ENCODE data around the gene PLCD1.

Gene PLCD1

DNA sequence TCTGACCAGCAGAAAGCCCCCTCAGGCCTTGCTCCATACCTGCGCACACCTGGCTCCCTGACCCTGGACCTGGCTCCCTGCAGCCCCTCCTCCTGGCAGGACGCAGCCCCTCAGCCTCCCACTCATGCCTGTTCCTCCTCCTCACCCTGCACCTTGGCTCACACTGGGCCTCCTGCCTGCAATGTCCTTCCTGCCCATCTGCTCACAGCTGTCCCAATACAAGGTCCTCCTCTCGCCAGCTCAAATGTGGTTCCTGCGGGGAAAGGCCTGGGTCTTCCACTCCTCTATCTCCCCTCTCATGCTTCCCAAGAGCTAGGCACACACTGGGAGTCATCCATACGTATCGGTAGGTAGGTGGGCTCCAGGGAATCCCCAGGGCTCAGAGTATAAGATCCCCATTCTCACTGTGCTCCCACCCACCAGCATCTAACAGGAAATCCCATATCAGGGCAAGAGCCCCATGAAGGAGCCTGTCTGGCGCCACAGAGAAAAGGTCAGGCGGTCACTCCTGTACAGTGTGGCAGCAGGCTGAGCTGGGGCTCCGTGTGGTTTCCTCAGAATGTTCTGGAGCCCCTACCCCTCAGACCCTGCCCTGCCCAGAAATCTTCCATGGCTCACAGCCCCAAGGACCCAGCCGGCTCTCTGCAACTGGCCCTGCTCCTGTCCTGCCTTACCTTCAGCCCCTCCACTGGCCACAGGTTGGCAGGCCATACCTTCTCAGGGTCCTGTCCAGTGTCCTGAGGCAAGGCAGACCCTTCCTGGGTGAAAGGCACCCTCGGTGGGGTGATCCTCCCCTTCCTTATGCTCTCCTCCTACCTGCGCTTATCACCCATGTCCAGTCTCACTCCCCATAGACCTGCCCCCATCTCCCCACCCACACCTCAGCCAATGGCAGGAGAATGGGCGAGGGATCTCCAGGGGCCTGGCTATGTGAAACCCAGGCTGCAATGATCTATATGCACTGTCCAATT lies 10.9 kb downstream of the PLCD1 start:
- TF ChIP-seq, protein P1, sequence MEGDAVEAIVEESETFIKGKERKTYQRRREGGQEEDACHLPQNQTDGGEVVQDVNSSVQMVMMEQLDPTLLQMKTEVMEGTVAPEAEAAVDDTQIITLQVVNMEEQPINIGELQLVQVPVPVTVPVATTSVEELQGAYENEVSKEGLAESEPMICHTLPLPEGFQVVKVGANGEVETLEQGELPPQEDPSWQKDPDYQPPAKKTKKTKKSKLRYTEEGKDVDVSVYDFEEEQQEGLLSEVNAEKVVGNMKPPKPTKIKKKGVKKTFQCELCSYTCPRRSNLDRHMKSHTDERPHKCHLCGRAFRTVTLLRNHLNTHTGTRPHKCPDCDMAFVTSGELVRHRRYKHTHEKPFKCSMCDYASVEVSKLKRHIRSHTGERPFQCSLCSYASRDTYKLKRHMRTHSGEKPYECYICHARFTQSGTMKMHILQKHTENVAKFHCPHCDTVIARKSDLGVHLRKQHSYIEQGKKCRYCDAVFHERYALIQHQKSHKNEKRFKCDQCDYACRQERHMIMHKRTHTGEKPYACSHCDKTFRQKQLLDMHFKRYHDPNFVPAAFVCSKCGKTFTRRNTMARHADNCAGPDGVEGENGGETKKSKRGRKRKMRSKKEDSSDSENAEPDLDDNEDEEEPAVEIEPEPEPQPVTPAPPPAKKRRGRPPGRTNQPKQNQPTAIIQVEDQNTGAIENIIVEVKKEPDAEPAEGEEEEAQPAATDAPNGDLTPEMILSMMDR (IDR thresholded peaks at IDR 0.05; ENCODE audit: low read depth, low read length, missing control alignments) = no peak

DNA sequence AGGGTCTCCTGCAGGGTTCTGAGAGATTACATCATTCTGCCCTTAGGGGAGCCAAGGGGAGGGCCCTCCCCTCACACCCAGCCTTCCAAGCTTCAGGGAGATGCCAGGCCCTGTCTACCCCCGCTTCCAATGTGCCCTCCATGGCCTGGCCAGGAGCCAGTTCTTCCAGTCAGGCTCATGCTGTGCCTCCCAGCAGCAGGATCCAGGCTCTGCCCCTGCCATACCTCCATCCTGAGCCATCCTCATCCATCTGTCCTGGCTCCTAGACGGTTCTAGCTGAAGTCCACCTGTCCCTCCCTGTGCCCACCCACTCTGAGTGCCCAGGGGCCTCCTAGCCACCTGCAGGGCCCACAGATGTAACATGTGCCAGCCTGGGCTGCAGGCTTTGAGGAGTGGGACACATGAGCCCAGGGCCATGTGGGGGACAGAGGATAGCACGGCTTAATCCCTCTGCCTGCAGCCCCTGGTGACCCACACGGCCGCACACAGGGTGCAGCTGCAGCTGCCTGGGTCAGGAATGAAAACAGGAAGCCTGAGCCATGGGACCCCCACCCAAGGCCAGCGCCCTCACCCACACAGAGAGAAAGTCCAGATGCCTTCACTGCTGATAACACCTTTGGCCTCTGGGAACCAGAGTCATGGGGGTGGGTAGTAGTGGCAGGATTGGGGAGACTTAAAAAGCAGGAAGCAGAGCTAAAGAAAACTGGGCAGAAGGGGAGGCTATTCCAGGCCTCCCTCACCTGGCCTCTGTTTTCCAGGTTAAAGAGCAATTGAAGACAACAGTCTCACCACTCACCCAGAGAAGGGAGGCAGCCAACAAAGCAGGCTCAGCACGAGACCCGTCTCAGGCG lies 11.8 kb downstream of the PLCD1 start:
- DNase-seq (ENCODE audit: low read depth) = no peak
- TF ChIP-seq, protein P1 (IDR thresholded peaks at IDR 0.05; ENCODE audit: low read depth, low read length, missing control alignments) = no peak
- no peak overlapping the region for H3K4me3 ChIP-seq (ENCODE audit: low read depth, low read length)

More for the DNA sequence above, 10.9 kb downstream of the PLCD1 start:
- no peak overlapping the region for H3K4me3 ChIP-seq (ENCODE audit: low read depth, low read length)
- no peak for DNase-seq (ENCODE audit: low read depth)

DNA sequence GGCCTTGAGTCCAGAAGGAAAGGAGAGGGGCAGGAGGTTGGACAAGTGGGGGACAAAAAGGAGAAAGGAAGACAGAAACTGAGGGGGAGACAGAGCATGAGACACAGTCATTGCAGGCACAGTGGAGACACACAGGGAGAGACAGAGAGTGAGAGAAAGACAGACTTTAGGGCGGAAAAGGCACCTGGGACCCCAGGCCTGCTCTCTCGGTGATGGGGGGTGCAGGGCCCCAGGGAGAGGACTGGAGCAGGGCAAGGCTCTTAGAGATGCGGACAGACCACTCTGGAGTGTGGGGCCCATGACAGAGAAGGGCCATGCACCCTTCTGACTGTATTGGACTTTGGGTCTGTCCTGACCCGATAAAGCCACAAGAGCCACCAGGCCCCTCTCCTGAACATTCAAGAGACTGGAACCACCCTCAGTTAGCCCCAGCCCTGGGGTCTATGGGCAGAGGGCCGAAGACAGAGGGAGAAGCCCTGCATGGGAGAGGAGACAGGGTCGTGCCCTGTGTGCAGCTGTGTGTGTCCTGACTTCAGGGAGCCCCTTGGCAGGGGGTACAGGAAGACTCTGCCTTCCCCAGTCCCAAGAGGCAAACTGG lies 12.5 kb downstream of the PLCD1 start:
- TF ChIP-seq, protein P1 (IDR thresholded peaks at IDR 0.05; ENCODE audit: low read depth, low read length, missing control alignments) = no peak
- H3K4me3 ChIP-seq (ENCODE audit: low read depth, low read length) = no peak overlapping the region
- no peak for DNase-seq (ENCODE audit: low read depth)

DNA sequence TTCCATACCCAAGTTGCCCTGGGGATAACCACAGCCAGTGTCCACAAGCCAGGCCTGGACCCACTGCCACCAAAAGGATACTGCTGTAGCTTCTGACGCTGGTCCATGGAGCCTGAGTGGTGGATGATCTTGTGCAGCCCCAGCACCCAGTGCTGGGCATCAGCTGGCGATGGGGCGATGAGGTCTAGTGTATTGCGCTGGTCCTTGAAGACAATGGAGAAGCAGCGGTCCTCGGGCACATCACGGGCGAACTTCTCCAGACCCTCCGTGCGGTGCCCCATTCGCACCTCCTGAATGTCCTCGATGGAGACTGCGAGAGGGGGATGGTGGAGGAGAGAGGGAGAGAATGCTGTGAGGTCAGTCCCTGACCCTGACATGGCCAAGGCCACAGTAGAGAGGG lies 13.0 kb downstream of the PLCD1 start:
- no peak for DNase-seq (ENCODE audit: low read depth)
- no peak overlapping the region for H3K4me3 ChIP-seq (ENCODE audit: low read depth, low read length)
- TF ChIP-seq, protein P1 (IDR thresholded peaks at IDR 0.05; ENCODE audit: low read depth, low read length, missing control alignments) = no peak

DNA sequence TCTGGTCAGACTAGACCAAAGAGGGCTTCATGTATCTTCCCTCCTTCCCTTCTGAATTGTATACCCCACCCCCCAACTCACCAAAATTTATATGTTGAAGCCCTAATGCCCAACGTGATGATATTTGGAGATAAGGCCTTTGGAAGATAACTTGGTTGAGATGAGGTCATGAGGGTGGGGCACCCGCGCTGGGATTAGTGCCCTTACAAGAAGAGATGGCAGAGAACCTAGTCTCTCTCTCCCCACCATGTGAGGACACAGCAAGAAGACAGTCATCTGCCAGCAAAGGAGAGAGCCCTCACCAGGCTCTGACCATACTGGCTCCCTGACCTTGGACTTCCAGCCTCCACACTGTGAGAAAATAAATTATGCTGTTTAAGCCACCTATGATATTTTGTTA lies 13.5 kb downstream of the PLCD1 start:
- TF ChIP-seq, protein P1 (IDR thresholded peaks at IDR 0.05; ENCODE audit: low read depth, low read length, missing control alignments) = no peak
- no peak for DNase-seq (ENCODE audit: low read depth)
- H3K4me3 ChIP-seq (ENCODE audit: low read depth, low read length) = no peak overlapping the region

DNA sequence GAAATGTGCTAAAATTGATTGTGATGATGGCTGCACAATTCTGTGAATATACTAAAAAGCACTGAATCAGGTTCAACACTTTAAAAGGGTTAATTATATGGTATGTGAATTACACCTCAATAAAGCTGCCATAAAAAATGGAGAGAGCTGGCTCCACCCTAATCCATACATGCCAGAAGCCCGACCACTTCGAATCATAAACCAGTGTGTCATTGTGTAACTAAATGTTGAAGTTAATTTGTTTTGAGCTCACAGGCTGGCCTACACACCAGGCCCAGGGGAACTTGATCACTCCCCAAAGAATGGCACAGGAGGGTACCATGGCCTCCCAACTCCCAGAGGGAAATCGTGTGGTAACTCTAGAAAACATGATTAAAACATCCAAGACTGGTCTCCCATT lies 14.0 kb downstream of the PLCD1 start:
- H3K4me3 ChIP-seq (ENCODE audit: low read depth, low read length) = no peak overlapping the region
- no peak for DNase-seq (ENCODE audit: low read depth)
- TF ChIP-seq, protein P1 (IDR thresholded peaks at IDR 0.05; ENCODE audit: low read depth, low read length, missing control alignments) = no peak
